Inflammatory macrophage (primary cell): Measurements from ENCODE around the gene IL23R.

Experiments used
- DNase-seq, 2 donors: peaks; one replicate each; pipeline ENCODE4 v3.0.0-alpha.2; 2020 to 2022

The IL23R gene

DNA sequence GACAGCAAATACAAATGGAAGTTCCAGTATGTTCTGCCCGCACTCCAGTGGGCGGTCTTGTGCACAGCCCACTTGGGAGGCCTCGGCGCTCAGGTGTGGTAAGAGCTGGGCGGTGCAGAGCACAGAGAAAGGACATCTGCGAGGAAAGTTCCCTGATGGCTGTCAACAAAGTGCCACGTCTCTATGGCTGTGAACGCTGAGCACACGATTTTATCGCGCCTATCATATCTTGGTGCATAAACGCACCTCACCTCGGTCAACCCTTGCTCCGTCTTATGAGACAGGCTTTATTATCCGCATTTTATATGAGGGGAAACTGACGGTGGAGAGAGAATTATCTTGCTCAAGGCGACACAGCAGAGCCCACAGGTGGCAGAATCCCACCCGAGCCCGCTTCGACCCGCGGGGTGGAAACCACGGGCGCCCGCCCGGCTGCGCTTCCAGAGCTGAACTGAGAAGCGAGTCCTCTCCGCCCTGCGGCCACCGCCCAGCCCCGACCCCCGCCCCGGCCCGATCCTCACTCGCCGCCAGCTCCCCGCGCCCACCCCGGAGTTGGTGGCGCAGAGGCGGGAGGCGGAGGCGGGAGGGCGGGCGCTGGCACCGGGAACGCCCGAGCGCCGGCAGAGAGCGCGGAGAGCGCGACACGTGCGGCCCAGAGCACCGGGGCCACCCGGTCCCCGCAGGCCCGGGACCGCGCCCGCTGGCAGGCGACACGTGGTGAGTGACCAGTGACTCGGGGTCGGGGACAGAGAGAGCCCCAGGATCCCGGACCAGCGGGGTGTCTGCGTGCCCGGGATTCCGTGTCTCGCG lies 141.2 kb downstream of the IL23R start, which contains the start of gene IL12RB2:
IL12RB2 (plus strand) TSS at position 623 of the 810 bp plus-strand sequence. CDS start 12,496 bp downstream, outside the sequence.
- peak in 1 of 2 donors; percentile 19 for DNase-seq

DNA sequence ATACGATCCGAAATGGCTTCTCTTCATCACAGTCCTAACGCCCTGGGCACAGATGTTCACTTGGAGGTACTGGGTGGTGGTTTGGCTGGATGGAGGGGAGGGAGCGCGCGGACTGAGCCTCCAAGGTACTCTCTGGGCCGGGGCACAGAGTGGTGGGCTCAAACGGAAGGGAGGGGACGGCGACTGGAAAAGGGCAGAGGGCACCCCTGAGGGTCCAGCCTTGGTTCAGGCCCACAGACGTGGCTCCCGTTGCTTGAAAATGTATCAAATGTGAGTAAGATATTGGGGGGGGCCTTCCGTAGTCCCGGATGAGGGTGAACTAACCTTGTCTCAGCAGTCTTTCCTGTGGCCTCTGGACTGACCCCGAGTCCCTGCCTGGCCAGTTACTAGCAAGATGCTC lies 141.9 kb downstream of the IL23R start:
- no peak for DNase-seq
